ENCODE data around the gene SLC52A1.

The SLC52A1 gene

GRCh38 chr17:4986951-4987766 is 48.1 kb downstream of the SLC52A1 start, which contains the start of gene CAMTA2:
Gene CAMTA2, minus strand, starts transcription at chr17:4987675. Its CDS starts 1,453 bp downstream, at chr17:4986222.
- peak; percentile 80 for DNase-seq

GRCh38 chr17:4986403-4986802 is 48.8 kb downstream of the SLC52A1 start:
- no peak for DNase-seq

Data from activated CD4-positive, alpha-beta T cell treated with anti-CD3 and anti-CD28 coated beads for 1 hour (primary cell).